WTC11 (cell line): ENCODE results near the gene MTX1. TPM values are rescaled to one million over a fixed set of nuclear protein-coding genes. Genes with fewer than 3 reads are reported as not detected.

ENCODE experiments used
- ATAC-seq: fragments of 200-7000 bp; cut with Tn5 transposase; 2 replicates; pipeline ENCODE4 v1.10.0; 2021; ENCODE audit warnings: mild to moderate bottlenecking, moderate library complexity
- CTCF ChIA-PET: fragments of 300-600 bp; sonication (Branson Sonifier 250); formaldehyde crosslinking; loops from one replicate; lab custom pipeline; 2021; ENCODE audit warnings: antibody characterized with exemption; lab: Charles Lee
- POLR2A ChIA-PET: fragments of 350-600 bp; sonication (Branson Sonifier 250); formaldehyde crosslinking; loops from one replicate; lab custom pipeline; 2021; ENCODE audit warnings: antibody characterized with exemption; lab: Charles Lee
- DNase-seq: peaks from one replicate; pipeline ENCODE4 v3.0.0; 2021; ENCODE audit warnings: low spot score
- H3K27ac Mint-ChIP-seq: 2 replicates; pipeline ENCODE4 v1.8.0; 2021; ENCODE audit warnings: mixed read lengths
- H3K27me3 Mint-ChIP-seq: 2 replicates; pipeline ENCODE4 v1.8.0; 2021; ENCODE audit warnings: low read depth, mild to moderate bottlenecking, moderate library complexity, mixed read lengths
- H3K36me3 Mint-ChIP-seq: 2 replicates; pipeline ENCODE4 v1.8.0; 2021; ENCODE audit warnings: mixed read lengths
- H3K4me1 Mint-ChIP-seq: 2 replicates; pipeline ENCODE4 v1.8.0; 2022; ENCODE audit warnings: mixed read lengths
- H3K4me3 Mint-ChIP-seq: 2 replicates; pipeline ENCODE4 v1.8.0; 2021; ENCODE audit warnings: mild to moderate bottlenecking, moderate library complexity, mixed read lengths
- H3K9me3 Mint-ChIP-seq: 2 replicates; pipeline ENCODE4 v1.8.0; 2021; ENCODE audit warnings: mixed read lengths
- ELF4 ChIP-seq: sonication (generic); formaldehyde crosslinking; IDR thresholded peaks from 2 replicates; pipeline ENCODE4 v1.8.1; 2022; ENCODE audit warnings: low read depth, mild to moderate bottlenecking, moderate library complexity, missing genetic modification reagents
- JAZF1 ChIP-seq: fragments of 250-450 bp; sonication (Bioruptor Pico); IDR thresholded peaks from 2 replicates; pipeline ENCODE4 v1.9.0; 2021; ENCODE audit warnings: moderate library complexity, mild to moderate bottlenecking, inconsistent platforms
- MAX ChIP-seq: sonication (generic); formaldehyde crosslinking; IDR thresholded peaks from 2 replicates; pipeline ENCODE4 v1.8.0; 2022; ENCODE audit warnings: mild to moderate bottlenecking, missing genetic modification reagents
- MLX ChIP-seq: sonication (generic); formaldehyde crosslinking; IDR thresholded peaks from 2 replicates; pipeline ENCODE4 v1.8.1; 2023; ENCODE audit warnings: mild to moderate bottlenecking, missing genetic modification reagents, moderate library complexity
- MXD4 ChIP-seq: fragments of 250-450 bp; sonication (Bioruptor Pico); IDR thresholded peaks from 2 replicates; pipeline ENCODE4 v1.8.0; 2021; ENCODE audit warnings: mild to moderate bottlenecking, moderate library complexity, borderline replicate concordance
- NR1H2 ChIP-seq: sonication (generic); formaldehyde crosslinking; IDR thresholded peaks from 2 replicates; pipeline ENCODE4 v1.9.0; 2021; ENCODE audit warnings: mild to moderate bottlenecking, moderate library complexity, missing genetic modification reagents
- PRRX2 ChIP-seq: fragments of 250-450 bp; sonication (Bioruptor Pico); IDR thresholded peaks from 2 replicates; pipeline ENCODE4 v1.8.0; 2021; ENCODE audit warnings: mild to moderate bottlenecking
- SMAD4 ChIP-seq: sonication (generic); formaldehyde crosslinking; IDR thresholded peaks from 2 replicates; pipeline ENCODE4 v1.8.0; 2022; ENCODE audit warnings: mild to moderate bottlenecking, missing genetic modification reagents
- SP1 ChIP-seq: sonication (generic); formaldehyde crosslinking; conservative IDR thresholded peaks from 2 replicates; pipeline ENCODE4 v1.8.1; 2022; ENCODE audit warnings: missing genetic modification reagents
- TEAD1 ChIP-seq: sonication (generic); formaldehyde crosslinking; IDR thresholded peaks from 2 replicates; pipeline ENCODE4 v1.8.0; 2022; ENCODE audit warnings: mild to moderate bottlenecking, missing genetic modification reagents
- ZMAT4 ChIP-seq: fragments of 250-450 bp; sonication (Bioruptor Pico); IDR thresholded peaks from 2 replicates; pipeline ENCODE4 v1.9.0; 2021; ENCODE audit warnings: mild to moderate bottlenecking
- ZNF121 ChIP-seq: sonication (generic); formaldehyde crosslinking; IDR thresholded peaks from 2 replicates; pipeline ENCODE4 v1.8.0; 2023; ENCODE audit warnings: missing genetic modification reagents
- ZSCAN18 ChIP-seq: fragments of 250-450 bp; sonication (Bioruptor Pico); IDR thresholded peaks from 2 replicates; pipeline ENCODE4 v2.1.2; 2022; ENCODE audit warnings: mild to moderate bottlenecking, moderate library complexity
- total RNA-seq: library from RNA; stranded (reverse); gene quantifications from 3 replicates; pipeline ENCODE4 v1.2.3, GENCODE V29; 2021
- TF ChIP-seq, protein P1 (sequence below): sonication (generic); formaldehyde crosslinking; IDR thresholded peaks from 2 replicates; pipeline ENCODE4 v1.8.0; 2023; ENCODE audit warnings: missing genetic modification reagents, mild to moderate bottlenecking, borderline replicate concordance
- TF ChIP-seq, protein P2 (sequence below): sonication (generic); formaldehyde crosslinking; IDR thresholded peaks from 2 replicates; pipeline ENCODE4 v1.8.1; 2022; ENCODE audit warnings: missing genetic modification reagents, borderline replicate concordance
- TF ChIP-seq, protein P3 (sequence below): sonication (generic); formaldehyde crosslinking; IDR thresholded peaks from 2 replicates; pipeline ENCODE4 v1.8.1; 2022; ENCODE audit warnings: mild to moderate bottlenecking, moderate library complexity, missing genetic modification reagents

Gene MTX1
- total RNA-seq, 1 experiment from 2014 or later, result 62.8 TPM

DNA sequence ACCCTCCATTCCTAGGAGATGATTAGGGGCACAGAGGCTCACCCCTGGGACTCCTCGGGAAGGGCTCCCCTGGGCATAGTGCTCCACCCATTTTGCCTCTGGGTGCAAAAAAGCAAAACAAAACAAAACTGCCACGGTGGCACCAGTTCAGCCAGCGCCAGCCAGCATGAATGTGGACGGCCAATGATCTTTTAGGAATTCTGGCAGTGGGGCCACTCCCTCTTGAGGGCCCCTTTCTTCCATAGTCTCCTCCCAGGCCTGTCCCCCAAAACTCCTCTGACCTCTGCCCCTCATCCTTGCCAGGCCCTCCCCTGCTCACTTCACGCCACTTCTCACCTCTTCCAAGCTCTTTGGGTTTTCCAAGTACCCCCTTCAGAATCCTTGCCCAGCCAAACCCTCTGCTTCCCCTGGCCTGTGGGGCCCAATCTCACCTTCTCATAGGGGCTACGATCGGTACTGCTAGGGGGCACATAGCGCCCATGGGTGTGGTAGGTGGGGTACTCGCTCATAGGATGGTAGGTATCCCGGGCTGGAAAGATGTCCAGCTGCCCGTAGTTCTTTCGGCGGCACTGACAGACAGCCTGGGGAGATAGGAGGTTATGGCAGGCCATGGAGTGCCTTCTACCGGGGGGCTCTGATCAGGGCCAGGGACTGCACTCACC lies 21.6 kb upstream of the MTX1 start (continued):
- TF ChIP-seq MAX (CRISPR knock-in tag), result no peak
- TF ChIP-seq, all 79 proteins: peak for 0

GRCh38 chr1:155187456-155187891 lies 21.0 kb upstream of the MTX1 start:
- peaks cover 2% of the 10 kb centered on the region; the same call in 1 of the 2 replicates for H3K27me3 Mint-ChIP-seq
- H3K4me1 Mint-ChIP-seq, result peaks cover 36% of the 10 kb centered on the region
- no peaks in the 10 kb centered on the region for H3K9me3 Mint-ChIP-seq
- H3K4me3 Mint-ChIP-seq, result no peak overlapping the region
- H3K36me3 Mint-ChIP-seq, result no peaks in the 10 kb centered on the region; the same call in 1 of the 2 replicates
- no peak for TF ChIP-seq ZNF121 (CRISPR knock-in tag)
- TF ChIP-seq JAZF1 (CRISPR knock-in tag), result no peak
- no peak for TF ChIP-seq PRRX2 (CRISPR knock-in tag)
- no peak for TF ChIP-seq SP1 (CRISPR knock-in tag)
- TF ChIP-seq, protein P1, sequence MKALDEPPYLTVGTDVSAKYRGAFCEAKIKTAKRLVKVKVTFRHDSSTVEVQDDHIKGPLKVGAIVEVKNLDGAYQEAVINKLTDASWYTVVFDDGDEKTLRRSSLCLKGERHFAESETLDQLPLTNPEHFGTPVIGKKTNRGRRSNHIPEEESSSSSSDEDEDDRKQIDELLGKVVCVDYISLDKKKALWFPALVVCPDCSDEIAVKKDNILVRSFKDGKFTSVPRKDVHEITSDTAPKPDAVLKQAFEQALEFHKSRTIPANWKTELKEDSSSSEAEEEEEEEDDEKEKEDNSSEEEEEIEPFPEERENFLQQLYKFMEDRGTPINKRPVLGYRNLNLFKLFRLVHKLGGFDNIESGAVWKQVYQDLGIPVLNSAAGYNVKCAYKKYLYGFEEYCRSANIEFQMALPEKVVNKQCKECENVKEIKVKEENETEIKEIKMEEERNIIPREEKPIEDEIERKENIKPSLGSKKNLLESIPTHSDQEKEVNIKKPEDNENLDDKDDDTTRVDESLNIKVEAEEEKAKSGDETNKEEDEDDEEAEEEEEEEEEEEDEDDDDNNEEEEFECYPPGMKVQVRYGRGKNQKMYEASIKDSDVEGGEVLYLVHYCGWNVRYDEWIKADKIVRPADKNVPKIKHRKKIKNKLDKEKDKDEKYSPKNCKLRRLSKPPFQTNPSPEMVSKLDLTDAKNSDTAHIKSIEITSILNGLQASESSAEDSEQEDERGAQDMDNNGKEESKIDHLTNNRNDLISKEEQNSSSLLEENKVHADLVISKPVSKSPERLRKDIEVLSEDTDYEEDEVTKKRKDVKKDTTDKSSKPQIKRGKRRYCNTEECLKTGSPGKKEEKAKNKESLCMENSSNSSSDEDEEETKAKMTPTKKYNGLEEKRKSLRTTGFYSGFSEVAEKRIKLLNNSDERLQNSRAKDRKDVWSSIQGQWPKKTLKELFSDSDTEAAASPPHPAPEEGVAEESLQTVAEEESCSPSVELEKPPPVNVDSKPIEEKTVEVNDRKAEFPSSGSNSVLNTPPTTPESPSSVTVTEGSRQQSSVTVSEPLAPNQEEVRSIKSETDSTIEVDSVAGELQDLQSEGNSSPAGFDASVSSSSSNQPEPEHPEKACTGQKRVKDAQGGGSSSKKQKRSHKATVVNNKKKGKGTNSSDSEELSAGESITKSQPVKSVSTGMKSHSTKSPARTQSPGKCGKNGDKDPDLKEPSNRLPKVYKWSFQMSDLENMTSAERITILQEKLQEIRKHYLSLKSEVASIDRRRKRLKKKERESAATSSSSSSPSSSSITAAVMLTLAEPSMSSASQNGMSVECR (CRISPR knock-in tag), result no peak
- TF ChIP-seq ZMAT4 (CRISPR knock-in tag), result no peak
- TF ChIP-seq ELF4 (CRISPR knock-in tag), result no peak
- TF ChIP-seq MLX (CRISPR knock-in tag), result no peak
- no peak for TF ChIP-seq SMAD4 (CRISPR knock-in tag)
- 0 out of 2 replicates have a peak overlapping the region, but pooled peaks have one; percentile 89 for H3K27ac Mint-ChIP-seq
- CTCF ChIA-PET, result interaction anchor here (0.7 to 4.5 kb wide), 5 partner anchors 8 to 96 kb away, joined by 3 to 37 read pairs (median 15); partner anchors contain the start of gene KRTCAP2
- ATAC-seq (no peak), DNase-seq (no peak)
- POLR2A ChIA-PET, result no interaction called here

DNA sequence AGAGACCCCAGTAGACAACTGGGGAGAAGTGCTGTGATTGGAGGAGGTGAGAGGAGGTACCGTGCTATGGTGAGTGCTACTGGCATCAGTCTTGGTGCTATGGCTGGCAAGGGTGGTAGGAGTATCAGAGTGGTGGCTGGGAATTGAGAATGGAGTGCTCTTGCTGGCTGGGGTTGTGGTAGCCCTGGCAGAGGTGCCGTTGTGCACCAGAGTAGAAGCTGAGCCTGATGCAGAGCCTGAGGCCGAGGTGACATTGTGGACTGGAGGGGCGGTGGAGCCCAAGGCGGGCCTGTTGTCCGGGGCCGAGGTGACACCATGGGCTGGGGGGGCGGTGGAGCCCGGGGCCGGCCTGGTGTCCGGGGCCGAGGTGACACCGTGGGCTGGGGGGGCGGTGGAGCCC lies 20.2 kb upstream of the MTX1 start:
- Mint-ChIP-seq H3K9me3 (no peaks in the 10 kb centered on the region), H3K36me3 (no peaks in the 10 kb centered on the region), H3K27ac (peak overlapping the region; percentile 89), H3K27me3 (peaks cover 4% of the 10 kb centered on the region; the same call in 1 of the 2 replicates), H3K4me3 (no peak overlapping the region), H3K4me1 (peaks cover 38% of the 10 kb centered on the region)
- ChIA-PET POLR2A (no interaction called here), CTCF (interaction anchor here (4.5 kb wide), 1 partner anchor 15 kb away, joined by 31 read pairs; the partner anchor contains the start of gene KRTCAP2)
- DNase-seq, result no peak
- TF ChIP-seq TEAD1 (CRISPR knock-in tag) (no peak), ZSCAN18 (CRISPR knock-in tag) (no peak), NR1H2 (CRISPR knock-in tag) (no peak), MXD4 (CRISPR knock-in tag) (no peak)
- TF ChIP-seq, protein P2, sequence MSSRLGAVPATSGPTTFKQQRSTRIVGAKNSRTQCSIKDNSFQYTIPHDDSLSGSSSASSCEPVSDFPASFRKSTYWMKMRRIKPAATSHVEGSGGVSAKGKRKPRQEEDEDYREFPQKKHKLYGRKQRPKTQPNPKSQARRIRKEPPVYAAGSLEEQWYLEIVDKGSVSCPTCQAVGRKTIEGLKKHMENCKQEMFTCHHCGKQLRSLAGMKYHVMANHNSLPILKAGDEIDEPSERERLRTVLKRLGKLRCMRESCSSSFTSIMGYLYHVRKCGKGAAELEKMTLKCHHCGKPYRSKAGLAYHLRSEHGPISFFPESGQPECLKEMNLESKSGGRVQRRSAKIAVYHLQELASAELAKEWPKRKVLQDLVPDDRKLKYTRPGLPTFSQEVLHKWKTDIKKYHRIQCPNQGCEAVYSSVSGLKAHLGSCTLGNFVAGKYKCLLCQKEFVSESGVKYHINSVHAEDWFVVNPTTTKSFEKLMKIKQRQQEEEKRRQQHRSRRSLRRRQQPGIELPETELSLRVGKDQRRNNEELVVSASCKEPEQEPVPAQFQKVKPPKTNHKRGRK (CRISPR knock-in tag), result no peak
- TF ChIP-seq, protein P3, sequence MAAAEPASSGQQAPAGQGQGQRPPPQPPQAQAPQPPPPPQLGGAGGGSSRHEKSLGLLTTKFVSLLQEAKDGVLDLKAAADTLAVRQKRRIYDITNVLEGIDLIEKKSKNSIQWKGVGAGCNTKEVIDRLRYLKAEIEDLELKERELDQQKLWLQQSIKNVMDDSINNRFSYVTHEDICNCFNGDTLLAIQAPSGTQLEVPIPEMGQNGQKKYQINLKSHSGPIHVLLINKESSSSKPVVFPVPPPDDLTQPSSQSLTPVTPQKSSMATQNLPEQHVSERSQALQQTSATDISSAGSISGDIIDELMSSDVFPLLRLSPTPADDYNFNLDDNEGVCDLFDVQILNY, result no peak
- TF ChIP-seq, protein P1 (CRISPR knock-in tag), result no peak
- ATAC-seq, result no peak
